Measurements from ENCODE around the gene RNF213.

Gene RNF213

DNA sequence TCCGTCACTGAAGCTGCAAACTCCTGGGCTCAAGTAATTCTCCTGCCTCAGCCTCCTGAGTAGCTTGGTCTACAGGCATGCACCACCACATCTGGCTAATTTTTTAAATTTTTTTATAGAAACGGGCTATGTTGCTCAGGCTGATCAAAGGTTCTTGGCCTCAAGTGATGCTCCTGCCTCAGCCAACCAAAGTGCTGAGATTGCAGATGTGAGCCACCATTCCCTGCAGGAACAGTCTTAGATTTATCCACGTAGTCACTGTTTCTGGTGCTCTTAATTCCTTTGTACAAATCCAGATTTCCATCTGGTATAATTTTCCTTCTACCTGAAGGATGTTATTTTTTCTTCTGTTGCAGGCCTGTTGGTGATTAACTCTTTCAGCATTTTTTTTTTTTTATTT lies 27.4 kb upstream of the RNF213 start:
- no peak overlapping the region for H3K9ac ChIP-seq (ENCODE audit: low read length)
- H3K4me3 ChIP-seq (ENCODE audit: insufficient read depth, low read length, poor library complexity, severe bottlenecking): no peak overlapping the region
- peaks cover 6% of the 10 kb centered on the region; the same call in 1 of the 2 replicates for H3K9me3 ChIP-seq (ENCODE audit: insufficient read depth, low read length)
- H3K27ac ChIP-seq (ENCODE audit: low read depth, low read length): no peak overlapping the region
- no peaks in the 10 kb centered on the region for H4K20me1 ChIP-seq (ENCODE audit: low read depth, low read length)
- H3K27me3 ChIP-seq (ENCODE audit: low read length): no peaks in the 10 kb centered on the region
- H3F3A ChIP-seq (ENCODE audit: insufficient read depth): no peaks in the 10 kb centered on the region
- H3K9me2 ChIP-seq (replicated peaks; ENCODE audit: insufficient read depth, low read length): no peaks in the 10 kb centered on the region
- no peaks in the 10 kb centered on the region for H3K36me3 ChIP-seq (ENCODE audit: low read length)
- no peak overlapping the region for H3K4me2 ChIP-seq (ENCODE audit: low read depth, low read length, poor library complexity, severe bottlenecking)
- H2AFZ ChIP-seq (ENCODE audit: low read depth, low read length, severe bottlenecking): no peak overlapping the region
- no peak for TF ChIP-seq EZH2phosphoT487 (conservative IDR thresholded peaks at IDR 0.05; ENCODE audit: low read length)
- TF ChIP-seq CTCF (IDR thresholded peaks at IDR 0.05; ENCODE audit: insufficient read depth, low read length, poor library complexity, severe bottlenecking): no peak
- no peaks in the 10 kb centered on the region for H3K79me2 ChIP-seq (ENCODE audit: insufficient read depth, low read length)

- Histone ChIP-seq H3K9ac (ENCODE audit: low read length) (no peak overlapping the region), H3K36me3 (ENCODE audit: low read length) (no peaks in the 10 kb centered on the region), H3K4me3 (ENCODE audit: insufficient read depth, low read length, poor library complexity, severe bottlenecking) (no peak overlapping the region), H3K79me2 (ENCODE audit: insufficient read depth, low read length) (no peaks in the 10 kb centered on the region), H3K9me2 (replicated peaks; ENCODE audit: insufficient read depth, low read length) (no peaks in the 10 kb centered on the region), H3K27me3 (ENCODE audit: low read length) (no peaks in the 10 kb centered on the region), H3F3A (ENCODE audit: insufficient read depth) (no peaks in the 10 kb centered on the region), H4K20me1 (ENCODE audit: low read depth, low read length) (no peaks in the 10 kb centered on the region), H3K9me3 (ENCODE audit: insufficient read depth, low read length) (peaks cover 6% of the 10 kb centered on the region; the same call in 1 of the 2 replicates), H3K27ac (ENCODE audit: low read depth, low read length) (no peak overlapping the region), H2AFZ (ENCODE audit: low read depth, low read length, severe bottlenecking) (no peak overlapping the region), H3K4me2 (ENCODE audit: low read depth, low read length, poor library complexity, severe bottlenecking) (no peak overlapping the region)
- TF ChIP-seq EZH2phosphoT487 (conservative IDR thresholded peaks at IDR 0.05; ENCODE audit: low read length) (no peak), CTCF (IDR thresholded peaks at IDR 0.05; ENCODE audit: insufficient read depth, low read length, poor library complexity, severe bottlenecking) (no peak)
These were observed 23.7 kb upstream of the RNF213 start for GRCh38 chr17:80236911-80237310.

DNA sequence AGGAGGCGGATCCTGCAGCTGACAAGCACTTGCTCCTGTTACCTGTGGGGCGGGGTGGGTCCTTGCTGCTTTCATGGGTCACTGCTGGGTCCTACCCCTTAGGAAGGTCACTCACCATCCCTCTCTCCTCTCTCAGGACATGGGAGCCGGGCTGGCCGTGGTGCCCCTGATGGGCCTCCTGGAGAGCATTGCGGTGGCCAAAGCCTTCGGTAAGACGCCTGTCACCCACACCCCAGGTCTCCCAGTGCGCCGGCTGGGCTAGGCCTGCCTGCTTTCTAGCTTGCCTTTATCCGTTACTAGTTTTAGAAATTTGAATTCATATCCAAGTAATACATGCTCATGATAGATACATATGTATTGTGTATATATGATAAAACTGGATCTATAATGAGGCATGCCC lies 23.3 kb upstream of the RNF213 start:
- Histone ChIP-seq H3F3A (ENCODE audit: insufficient read depth) (no peaks in the 10 kb centered on the region), H2AFZ (ENCODE audit: low read depth, low read length, severe bottlenecking) (no peak overlapping the region), H3K9ac (ENCODE audit: low read length) (no peak overlapping the region), H3K27me3 (ENCODE audit: low read length) (no peaks in the 10 kb centered on the region), H3K9me2 (replicated peaks; ENCODE audit: insufficient read depth, low read length) (no peaks in the 10 kb centered on the region), H4K20me1 (ENCODE audit: low read depth, low read length) (no peaks in the 10 kb centered on the region), H3K36me3 (ENCODE audit: low read length) (no peaks in the 10 kb centered on the region), H3K27ac (ENCODE audit: low read depth, low read length) (no peak overlapping the region), H3K4me2 (ENCODE audit: low read depth, low read length, poor library complexity, severe bottlenecking) (no peak overlapping the region), H3K79me2 (ENCODE audit: insufficient read depth, low read length) (no peaks in the 10 kb centered on the region), H3K9me3 (ENCODE audit: insufficient read depth, low read length) (peaks cover 3% of the 10 kb centered on the region; the same call in 1 of the 2 replicates), H3K4me3 (ENCODE audit: insufficient read depth, low read length, poor library complexity, severe bottlenecking) (no peak overlapping the region)
- no peak for TF ChIP-seq CTCF (IDR thresholded peaks at IDR 0.05; ENCODE audit: insufficient read depth, low read length, poor library complexity, severe bottlenecking)
- TF ChIP-seq EZH2phosphoT487 (conservative IDR thresholded peaks at IDR 0.05; ENCODE audit: low read length): no peak

All from SU-DHL-6 (cell line).